GM15510 (cell line): ENCODE measurements around the gene CASQ2.

Source experiments
- POLR2A ChIP-seq: IDR thresholded peaks from 3 replicates; pipeline ENCODE4 v1.6.1; 2011; ENCODE audit warnings: borderline replicate concordance; ENCODE audit not compliant: insufficient read length; ENCODE audit errors: extremely low read depth

Gene CASQ2

DNA sequence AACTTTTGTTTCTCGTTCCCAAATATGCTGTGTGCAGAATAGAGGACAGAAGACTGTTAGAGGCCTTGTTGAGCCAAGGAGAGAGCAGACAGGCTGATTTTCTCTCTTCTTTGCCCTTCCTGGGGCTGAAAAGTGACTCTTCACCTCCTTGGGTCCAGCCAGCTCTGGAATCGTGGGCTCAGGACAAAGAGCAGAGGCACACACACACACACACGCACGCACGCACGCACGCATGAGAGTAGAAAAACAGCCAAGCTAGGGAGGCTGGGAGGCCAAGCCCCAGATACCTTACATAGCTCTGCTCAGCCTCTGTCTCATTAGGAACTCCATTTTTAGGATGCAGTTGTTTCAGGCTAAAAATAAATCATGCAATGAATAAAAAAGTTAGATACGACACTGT lies at the start of gene CASQ2:
CASQ2 (minus strand) TSS at position 166 of the 400 bp plus-strand sequence. CDS start 173 bp downstream, outside the sequence.
- no peak for TF ChIP-seq POLR2A

DNA sequence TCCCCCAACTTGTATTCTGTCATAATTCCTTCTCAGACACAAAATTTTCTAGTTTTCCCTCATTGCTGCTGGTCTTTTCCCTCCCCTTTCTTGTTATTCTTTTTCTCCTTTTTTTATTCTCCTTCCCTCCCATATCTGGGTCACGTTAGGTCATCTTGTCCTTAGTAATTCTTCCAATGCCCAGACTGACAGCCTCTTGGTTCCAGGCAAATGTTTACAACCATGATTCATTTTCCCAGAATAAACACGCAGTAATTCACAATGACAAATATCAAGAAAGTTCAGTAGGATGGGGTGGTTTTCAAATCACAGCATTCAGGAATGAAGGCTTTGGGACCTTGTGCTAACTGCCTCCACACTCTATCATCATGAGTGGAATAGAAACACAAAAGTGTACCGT lies 47.2 kb upstream of the CASQ2 start:
- no peak for TF ChIP-seq POLR2A

DNA sequence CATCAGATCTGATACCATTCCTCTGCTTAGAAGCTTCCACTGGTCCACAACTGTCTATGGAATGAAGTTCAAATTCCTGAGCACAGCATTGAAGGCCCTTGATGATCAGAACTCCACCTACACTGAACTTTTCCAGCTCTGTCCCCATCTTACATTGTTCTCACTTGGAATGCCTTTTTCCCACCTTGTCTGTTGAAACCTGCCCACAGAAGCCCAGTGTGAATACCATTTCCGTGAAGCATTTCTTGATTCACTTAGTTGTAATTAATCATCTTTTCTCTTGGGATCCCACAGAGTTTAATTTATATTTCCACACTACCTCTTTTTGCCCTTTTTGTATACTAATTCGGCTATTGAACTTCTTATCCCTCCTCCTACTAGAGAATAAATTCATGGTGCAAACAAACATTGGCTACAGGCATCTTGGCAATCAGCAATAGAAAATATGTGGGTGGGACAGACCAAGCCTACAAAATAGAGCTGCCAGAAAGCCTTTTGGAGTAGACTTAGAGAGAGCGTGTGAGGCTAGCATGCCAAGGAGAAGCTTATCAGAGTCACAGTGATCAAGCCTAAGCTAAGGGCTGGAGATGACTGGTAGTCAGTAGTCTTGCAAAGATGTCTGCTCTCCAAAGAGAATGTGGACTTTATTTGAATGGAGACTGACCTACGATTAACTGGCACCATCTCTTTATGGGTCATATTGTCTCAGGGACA lies 46.3 kb upstream of the CASQ2 start:
- no peak for TF ChIP-seq POLR2A

DNA sequence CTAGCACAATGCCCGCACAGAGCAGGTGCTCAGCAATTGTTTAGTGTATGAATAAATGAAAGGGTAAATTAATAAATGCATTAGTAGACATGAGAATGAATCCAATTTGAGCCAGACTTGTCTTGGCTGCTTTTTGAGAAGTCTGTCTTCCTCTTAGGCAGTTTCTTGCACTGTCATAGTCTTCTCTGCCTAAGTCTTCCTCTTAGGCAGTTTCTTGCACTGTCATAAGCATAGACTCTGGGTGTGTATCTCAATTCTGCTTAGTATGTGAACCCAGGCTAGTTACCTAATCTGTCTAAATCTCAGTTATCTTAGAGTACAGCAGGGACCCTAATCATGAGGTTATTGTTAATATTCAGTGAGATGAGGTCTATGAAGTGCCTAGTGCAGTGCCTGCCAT lies 45.2 kb upstream of the CASQ2 start:
- no peak for TF ChIP-seq POLR2A

DNA sequence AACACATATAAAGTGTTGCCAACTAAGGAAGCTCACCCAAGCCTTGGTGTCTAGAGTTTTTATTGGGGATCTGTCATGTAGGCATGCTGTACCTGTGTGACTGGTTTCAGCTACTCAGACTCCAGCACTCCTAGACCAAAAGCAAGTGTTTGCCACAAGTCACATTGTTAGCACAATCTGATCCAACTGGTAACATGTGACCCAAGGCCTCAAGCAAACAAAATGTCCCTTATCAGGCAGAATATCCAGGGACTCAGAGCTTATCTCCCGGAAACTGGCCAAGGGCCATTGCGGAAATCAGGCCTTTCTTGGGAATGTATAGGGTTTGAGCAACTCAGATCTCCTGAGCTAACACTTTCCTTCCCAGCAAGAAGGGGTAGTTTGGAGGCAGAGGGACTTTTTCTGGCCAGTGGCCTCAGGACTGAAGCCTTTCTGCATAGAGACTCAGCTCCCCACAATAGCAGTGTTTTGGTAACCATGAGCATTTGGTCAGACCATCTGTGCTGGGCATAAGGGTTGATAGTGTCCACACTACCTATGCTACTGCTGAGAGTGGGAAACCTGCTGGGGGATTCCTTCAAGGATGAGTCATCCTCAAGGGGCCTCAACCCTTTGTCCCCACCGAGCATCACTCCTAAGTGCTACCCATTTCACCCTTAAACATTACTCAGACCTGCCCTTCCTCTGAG lies 42.8 kb upstream of the CASQ2 start:
- TF ChIP-seq POLR2A, result no peak

DNA sequence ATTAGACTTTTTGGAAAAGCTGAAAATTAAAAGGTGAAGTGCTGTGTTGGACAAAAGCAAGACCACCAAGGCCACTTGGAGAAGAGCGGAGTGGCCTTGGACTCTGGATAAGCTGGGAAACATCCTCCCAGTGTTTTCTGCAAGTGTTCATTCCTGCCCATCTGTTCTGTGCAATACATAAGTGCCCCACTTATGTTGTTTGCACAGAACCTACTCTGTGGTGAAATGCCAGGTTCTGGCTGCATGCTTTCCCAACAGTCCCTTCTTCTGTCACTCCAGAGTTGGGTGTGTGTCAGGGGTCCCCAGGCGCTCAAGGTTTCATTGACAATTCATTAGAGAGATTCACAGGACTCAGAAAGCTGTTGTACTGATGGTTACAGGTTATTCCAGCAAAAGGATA lies 42.1 kb upstream of the CASQ2 start:
- no peak for TF ChIP-seq POLR2A

DNA sequence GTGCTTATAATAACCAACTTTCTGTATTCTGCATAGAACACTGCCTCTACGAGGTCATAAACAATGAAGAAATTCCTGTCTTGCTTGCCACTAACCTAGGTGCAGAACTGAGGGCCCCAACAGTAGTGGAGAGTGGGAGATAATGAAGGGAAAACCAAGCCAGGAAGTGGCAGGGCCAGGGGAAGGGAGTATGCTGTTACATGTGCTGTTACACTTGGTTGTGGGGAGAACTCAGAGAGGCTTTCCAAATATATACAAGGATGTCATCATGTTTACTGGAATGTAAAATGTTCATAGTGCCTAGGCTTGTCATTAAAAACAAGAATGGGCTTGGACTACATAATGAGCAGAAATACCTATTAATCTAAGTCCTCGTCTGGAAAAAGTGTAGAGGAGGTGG lies 41.3 kb upstream of the CASQ2 start:
- TF ChIP-seq POLR2A, result no peak

DNA sequence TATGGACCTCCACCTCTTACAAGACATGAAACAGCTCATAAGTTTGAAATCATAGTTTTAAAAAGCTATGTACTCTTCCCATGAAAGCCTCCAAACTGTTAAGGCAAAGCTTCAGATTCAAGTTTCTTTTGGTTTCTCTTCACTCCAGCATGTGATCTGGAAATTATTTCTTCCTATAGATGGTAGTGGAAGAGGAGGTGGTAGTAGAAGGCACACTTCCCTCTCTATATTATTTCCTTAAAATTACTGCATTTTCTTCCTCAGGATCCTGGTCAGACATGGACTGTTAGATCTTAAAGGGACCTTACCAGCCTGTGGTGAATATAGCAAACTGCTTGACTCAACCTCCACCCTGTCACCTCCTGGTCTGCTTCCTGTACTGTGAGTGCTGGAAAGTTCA lies 40.6 kb upstream of the CASQ2 start:
- no peak for TF ChIP-seq POLR2A

DNA sequence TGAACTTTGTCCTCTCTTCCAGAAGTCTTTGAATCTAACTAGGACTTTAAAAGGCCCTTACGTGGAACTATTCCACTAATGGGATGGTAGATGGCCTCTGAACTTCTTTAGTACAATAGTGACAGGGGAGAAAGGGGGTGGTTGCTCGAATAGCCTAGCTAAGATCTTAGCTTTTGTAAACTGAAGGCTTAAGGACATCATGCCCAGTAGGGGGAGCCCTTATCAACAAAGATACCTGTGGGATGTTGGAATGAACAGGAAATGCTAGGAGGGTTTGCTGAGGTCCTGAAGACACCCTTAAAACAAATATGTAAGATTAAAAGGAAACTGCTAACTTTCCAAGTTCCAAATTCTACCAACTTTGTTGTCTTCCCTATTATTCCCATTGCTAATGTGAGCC lies 39.2 kb upstream of the CASQ2 start:
- TF ChIP-seq POLR2A, result no peak

DNA sequence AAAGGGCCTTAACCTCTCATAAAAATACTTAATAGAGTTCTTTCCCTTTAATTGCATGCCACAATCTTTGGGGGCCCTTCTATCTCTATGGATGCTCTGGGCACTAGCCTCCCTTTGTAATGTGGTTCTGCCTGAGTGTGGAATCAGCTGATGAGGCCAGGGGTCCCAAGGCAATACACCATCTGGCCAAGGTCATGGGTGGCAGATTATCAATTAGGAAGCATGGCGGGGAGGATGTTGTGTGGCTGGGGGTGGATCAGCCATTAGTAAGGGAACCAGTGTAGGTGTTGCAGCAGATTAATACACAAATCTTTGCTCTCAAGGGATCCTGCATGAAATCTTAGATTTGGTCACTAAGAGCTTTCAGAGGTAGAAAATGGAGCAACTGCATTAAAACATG lies 37.1 kb upstream of the CASQ2 start:
- no peak for TF ChIP-seq POLR2A

DNA sequence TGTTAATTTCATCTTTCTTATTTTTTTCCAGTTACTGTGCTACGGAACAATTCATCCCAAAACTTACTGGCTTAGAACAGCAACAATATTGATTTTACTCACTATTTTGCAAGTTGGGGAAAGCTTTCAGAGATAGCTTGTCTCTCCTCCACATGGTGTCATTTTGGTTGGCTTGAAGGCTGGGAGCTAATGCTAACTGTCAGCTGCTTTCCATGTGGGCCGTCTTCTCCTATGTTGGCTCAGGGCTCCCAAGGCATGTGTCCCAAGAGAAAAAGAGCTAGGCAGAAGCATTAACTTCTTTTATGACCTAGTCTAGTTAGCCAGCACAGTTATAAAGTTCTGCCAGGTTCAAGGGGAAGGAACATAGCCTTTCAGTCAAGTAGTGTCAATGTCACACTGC lies 33.9 kb upstream of the CASQ2 start:
- no peak for TF ChIP-seq POLR2A

DNA sequence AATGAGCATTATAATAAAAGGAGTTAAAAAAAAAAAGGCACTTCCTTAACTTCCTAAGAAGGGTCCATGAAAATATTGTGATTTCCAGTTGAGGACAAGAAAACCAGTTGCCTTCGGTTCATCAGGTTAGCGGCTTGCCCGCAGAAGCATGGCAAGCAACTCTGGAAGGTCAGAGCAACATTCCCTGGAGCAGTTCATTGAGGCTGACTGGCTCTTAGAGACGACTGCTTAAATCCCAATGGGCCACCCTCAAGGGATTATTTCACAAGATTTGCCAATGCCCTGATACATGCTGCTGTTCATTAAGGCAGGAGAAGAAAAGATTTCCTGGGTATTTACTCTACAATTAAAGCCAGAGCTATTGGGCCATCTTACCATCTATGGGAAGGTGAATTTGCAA lies 29.0 kb upstream of the CASQ2 start:
- no peak for TF ChIP-seq POLR2A

DNA sequence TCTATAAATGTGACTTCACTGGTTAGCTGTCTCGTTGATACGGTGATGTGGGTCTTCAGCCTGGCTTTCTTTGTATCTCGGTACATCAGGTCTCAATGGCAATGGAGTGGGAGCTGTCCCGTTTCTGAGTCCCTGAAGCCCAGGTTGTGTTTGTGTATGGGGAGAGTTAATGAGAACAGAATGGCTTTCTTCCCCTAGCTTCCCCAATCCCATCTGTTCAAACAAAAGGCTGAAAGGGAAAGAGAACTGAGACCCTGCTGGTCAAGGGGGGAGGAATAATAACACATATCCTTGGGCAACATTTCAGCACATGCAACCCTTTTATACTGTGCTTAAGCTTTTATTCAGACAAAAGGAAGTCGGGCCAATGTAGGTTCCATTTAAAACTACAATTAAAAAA lies 28.4 kb upstream of the CASQ2 start:
- no peak for TF ChIP-seq POLR2A

DNA sequence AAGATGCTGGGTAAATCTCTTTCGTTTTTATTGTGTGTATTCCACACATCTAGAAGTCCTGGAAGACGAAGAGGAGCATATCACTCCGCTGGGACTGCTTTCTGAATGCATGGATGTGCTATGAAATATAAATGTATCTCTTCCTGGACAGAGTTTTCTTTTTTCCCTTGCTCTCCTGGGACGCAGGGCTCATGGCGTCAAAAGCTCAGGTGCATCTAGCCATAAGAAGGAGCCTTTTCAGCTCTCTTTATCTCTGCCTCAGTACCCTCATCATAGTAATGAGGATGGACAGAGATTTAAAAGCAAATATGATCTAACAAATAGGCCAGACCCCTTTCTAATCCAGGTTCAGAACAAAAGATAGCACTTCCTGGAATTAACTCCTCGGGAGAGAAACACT lies 27.5 kb upstream of the CASQ2 start:
- TF ChIP-seq POLR2A, result no peak

DNA sequence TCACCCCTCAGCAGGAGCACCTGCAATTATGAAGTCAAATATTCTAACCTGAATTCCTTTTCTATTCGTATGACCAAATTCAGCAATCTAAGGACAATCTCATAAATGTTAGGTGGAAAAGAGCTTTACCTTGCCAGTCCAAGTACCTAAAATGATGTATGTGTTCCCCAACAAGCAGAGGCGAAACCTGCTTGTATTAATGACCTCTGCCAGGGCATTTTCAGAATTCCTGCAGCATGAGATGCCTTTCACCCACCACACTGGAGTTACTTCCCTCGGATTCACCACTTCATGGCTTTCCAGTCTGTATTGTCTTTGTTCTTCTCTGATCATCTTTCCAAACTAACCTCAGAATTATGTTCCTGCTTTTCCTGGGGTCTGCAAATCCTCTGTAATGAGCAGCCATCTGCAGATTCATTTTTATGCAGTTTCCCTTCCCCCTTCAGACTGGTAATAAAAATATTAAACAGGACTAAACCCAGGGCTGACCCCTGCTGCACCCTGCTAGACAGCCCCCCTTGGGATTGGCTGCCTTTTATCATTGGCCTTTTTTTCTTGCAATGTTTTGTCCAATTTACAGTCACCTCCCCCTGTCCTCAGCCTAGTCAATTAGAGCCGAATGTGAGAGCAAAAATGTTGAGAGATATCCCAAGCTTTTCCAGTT lies 26.6 kb upstream of the CASQ2 start:
- TF ChIP-seq POLR2A, result no peak

DNA sequence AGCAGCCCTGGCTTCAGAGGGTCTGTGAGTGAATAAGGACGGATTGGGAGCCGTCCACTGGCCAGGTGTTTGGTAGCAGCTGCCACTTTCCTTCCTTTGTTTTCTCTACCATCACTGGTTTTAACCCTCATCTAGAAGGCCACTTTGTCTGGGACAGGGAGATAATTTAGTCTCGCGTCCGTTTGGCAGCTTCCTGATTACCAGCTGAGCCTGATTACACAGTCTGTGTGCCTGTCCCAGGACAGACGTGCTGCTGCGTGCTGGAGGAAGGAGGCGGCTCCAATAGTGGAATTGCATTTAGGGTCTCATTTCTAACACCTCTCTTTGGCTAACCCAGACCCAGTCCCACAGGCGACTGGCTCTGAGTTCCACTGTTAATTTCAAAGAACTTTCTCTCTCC lies 24.6 kb upstream of the CASQ2 start:
- TF ChIP-seq POLR2A, result no peak
